ENCODE results near the gene PDS5A.
"Not testable (repeated sequence)": the region's sequence is repeated elsewhere in the genome, so short reads cannot be mapped to it uniquely, and the experiment has no call there.

Gene PDS5A

DNA sequence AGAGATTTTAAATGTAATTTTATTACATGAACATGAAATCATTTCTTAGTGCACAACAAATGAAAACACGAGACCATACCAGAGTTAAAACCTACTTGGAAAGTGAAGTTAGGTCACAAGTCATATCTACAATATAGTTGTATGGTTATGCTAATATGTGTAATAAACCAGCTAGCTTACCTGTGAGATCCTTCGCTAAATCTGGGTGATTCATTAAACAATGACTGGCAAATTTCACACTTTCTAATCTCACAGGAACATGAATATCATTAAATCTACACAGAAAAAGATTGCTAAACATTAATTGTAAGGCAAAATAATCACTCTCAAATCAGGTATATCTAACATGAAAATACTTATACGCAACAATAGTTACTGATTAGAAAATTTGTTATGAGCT is 67.6 kb downstream of the PDS5A start:
- FAIRE-seq (no peak), DNase-seq (ENCODE audit: insufficient read length, low spot score) (no peak)

DNA sequence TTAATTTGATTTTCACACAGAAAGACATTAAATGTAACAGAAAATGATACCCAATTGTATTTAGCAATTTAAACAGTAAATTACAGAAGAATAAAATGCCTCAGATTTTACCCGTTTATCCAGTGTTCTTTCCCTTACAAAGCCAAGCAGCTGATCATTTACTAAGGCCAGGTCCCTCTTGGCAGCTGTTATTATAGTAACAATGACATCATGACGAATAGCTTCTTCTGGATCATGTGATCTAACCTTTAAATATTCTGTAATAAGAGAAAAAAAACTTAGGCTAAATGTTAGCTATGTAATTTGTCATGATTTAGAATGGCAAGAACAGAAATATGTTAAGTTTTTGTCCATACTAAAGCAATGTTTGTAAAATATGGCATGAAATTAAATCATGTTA is 69.4 kb downstream of the PDS5A start:
- DNase-seq (ENCODE audit: insufficient read length, low spot score) = no peak
- no peak for FAIRE-seq

DNA sequence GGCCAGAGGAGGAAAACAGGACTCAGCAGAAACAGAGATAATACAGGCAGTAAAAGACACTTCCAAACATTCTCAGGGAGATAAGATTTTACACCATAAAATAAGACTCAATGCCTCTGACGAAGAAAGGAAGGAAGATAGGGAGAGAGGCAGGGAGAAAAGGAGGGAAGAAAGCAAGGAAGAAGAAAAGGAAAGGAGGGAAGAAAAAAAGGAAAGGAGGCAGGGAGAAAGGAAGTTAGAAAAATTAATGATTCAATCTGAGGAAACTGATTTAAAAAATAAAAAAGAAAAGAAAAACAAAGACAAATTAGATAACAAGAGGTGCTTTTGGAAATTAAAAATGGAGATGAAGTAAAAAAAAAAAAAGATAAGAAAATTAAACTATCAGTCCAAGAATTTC is 72.1 kb downstream of the PDS5A start:
- FAIRE-seq = no peak
- DNase-seq (ENCODE audit: insufficient read length, low spot score) = no peak

DNA sequence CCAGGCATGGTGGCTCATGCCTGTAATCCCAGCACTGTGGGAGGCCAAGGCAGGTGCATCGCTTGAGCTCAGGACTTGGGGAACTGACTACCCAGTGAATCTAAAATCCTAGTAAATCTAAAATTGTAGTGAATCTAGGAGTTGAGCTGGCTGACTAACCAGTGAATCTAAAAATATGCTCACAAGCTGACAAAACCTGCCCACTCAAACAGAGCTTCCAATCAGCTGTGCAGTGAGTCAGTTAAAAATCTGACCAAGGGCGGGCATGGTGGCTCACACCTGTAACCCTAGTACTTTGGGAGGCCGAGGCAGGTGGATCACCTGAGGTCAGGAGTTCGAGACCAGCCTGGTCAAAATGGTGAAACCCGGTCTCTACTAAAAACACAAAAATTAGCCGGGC is 72.7 kb downstream of the PDS5A start:
- FAIRE-seq; DNase-seq (ENCODE audit: insufficient read length, low spot score): not testable (repeated sequence)

DNA sequence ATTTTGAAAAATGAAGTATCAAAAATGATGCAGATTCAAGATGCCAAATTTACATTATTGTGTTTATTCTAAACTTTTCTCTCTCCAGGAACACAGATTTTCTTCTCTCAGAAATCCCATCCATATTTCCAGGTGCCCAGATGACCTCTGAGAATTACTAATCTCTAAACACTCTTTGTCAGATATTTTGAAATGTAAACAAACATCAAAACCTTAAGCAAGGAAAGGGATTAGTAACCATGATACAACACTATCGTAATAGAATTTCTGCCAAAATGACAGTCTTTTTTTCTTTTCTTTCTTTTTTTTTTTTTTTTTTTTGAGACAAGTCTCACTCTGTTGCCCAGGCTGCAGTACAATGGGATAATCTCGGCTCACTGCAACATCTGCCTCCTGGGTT is 76.7 kb downstream of the PDS5A start:
- FAIRE-seq = no peak

DNA sequence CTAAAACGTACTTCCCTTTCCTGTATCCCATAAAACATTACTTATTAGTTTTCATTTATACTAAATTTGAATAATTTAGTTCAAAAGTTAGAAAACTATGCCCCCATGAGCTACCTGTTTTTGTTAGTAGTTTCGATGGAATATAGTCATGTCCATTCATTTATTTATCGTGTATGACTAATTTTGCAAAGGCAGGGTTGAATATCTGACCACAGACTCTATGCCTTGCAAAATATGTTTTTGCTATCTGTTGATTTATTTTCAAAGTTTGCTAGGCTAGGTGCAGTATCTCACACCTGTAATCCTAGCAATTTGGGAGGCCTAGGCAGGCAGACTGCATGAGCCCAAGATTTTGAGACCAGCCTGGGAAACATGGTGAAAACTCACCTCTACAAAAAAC is 78.4 kb downstream of the PDS5A start:
- FAIRE-seq = no peak
- DNase-seq (ENCODE audit: insufficient read length, low spot score) = no peak

More for the DNA sequence above, 76.7 kb downstream of the PDS5A start:
- no peak for DNase-seq (ENCODE audit: insufficient read length, low spot score)

DNA sequence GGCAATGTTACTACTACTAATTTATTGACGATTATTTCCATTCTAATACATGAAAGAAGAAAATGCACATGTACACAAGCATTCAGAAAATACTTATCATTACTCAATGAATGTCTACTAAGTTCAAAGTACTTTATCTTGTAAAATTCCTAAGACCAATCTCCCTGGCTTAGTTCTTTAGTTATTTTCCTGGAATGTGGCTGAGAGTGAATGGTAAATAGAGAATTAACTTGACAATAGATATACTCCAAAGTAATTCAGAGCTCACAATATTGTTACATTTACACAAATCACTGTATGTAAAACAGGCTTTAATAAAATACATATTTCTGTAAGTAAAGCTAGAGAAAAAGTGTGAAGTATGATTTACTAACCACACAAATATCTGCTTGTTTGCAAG is 79.7 kb downstream of the PDS5A start:
- no peak for DNase-seq (ENCODE audit: insufficient read length, low spot score)
- FAIRE-seq = peak; percentile 21

DNA sequence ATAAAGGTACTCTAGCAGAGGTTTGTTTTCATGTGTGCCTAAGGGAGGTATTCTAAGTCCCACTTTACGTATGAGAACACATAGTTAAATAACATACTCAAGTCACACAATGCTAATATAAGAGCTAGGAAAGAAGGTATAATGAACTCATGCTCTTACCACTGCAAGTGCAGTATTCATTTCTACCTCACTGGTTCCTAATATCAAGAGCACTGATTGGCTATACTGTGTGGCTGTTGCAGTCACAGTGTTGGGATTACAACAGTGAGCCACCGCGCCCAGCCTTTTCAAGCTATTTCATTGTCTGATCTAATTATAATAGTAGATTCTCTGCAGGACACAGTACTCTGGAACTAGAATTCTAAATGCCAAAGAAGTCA is 84.0 kb downstream of the PDS5A start:
- FAIRE-seq (no peak), DNase-seq (ENCODE audit: insufficient read length, low spot score) (no peak)

DNA sequence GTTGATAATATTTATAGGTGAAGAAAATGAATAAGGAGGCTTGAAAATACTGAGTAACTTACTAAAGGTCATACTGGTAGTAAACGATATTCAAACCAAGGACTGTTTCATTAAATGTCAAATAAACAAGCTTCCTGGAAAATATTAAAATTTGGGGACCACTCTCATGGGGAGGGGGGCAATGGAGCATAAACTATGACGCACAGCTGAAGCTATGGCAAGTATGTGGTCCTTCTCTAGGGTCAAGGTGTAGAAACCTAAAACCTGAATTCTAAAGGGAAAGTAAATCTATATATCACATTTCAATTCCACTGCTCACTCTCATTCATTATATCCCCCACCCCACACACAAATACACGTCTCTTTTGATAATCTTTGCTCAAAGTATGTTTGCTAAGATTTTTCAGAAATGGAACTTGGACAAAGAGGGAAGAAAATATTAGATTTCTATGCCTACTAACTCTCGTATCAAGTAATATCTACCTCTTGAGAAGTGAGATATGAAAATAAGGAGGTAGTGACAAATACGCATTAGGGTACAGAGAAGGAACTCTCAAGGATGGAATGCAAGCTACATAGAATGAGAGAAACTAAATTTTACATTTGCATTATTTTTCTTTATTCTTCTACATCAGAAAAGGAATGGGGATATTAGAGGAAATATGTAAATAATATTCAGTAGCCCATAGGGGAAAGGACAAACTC is 84.6 kb downstream of the PDS5A start:
- no peak for DNase-seq (ENCODE audit: insufficient read length, low spot score)
- FAIRE-seq = no peak

DNA sequence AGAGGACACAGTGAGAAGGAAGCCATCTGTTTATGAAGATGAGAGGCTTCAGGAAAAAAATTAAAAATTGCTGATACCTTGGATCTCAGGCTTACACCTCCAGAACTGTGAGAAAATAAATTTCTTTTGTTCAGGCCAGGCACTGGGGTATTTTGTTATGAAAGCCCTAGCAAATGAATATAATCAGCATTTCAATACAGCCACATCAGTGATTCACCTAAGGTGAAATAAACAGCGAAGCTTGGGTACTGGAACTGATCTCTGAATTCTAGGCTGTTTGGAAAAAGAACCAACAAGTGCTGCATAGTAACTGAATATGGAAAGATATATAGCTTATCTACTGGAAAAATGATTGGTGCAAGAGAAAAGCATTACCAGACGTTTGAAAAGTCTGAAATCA is 88.5 kb downstream of the PDS5A start:
- FAIRE-seq = no peak

DNA sequence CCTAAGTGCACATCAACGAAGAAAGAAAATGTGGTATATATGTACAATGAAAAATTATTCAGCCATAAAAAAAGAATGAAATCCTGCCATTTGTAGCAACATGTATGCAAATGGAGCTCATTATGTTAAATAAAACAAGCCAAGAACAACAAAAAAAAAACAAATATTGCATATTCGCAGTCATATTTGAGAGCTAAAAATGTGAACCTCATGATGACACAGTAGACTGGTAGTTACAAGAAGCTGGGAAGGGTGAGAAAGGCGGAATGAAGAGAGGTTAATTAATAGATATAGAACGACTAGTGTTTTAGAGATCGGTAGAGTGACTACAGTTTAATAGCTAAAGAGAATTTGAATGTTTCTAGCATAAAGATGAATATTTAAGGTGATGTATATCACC is 89.2 kb downstream of the PDS5A start:
- FAIRE-seq (no peak), DNase-seq (ENCODE audit: insufficient read length, low spot score) (no peak)

More for the DNA sequence above, 88.5 kb downstream of the PDS5A start:
- no peak for DNase-seq (ENCODE audit: insufficient read length, low spot score)

DNA sequence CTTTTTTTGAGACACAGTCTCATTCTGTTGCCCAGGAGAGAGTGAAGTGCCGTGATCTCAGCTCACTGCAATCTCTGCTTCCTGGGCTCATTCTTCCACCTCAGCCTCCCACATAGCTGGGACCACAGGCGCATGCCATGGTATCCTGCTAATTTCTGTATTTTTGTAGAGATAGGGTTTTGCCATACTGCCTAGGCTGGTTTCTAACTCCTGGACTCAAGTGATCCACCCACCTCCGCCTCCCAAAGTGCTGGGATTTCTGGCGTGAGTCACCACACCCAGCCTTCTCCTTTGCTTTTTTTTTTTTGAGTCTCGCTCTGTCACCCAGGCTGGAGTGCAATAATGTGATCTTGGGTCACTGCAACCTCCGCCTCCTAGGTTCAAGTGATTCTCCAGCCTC is 94.1 kb downstream of the PDS5A start:
- FAIRE-seq (no peak), DNase-seq (ENCODE audit: insufficient read length, low spot score) (no peak)

DNA sequence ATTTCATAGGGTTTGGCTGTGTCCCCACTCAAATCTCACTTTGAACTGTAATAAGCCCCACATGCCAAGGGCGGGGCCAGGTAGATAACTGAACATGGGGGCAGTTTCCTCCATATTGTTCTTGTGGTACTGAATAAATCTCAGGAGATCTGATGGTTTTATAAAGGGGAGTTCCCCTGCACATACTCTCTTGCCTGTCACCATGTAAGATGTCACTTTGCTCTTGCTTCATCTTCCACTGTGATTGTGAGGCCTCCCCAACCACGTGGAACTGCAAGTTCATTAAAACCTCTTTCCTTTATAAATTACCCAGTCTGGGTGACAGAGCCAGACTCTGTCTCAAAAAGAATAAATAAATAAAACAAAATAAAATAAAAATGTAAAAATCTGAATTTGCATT is 95.9 kb downstream of the PDS5A start:
- FAIRE-seq = no peak

DNA sequence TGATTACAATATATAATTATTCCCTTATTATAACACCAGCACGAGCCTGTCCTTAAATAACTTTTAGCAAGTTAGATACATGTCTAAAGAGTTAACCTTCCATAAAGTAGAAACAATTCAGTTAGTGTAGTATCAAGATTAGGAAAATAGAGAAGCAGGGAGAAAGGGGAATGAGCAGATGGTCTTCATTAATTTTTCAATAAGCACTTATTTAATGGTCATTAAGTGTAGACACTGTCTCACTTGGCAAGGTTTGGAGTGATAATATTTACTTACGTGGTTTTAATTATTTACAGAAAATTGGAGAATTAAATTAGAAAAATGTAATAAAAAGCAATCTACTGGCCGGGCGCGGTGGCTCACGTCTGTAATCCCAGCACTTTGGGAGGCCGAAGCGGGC is 99.7 kb downstream of the PDS5A start:
- no peak for DNase-seq (ENCODE audit: insufficient read length, low spot score)
- no peak for FAIRE-seq

More for the DNA sequence above, 95.9 kb downstream of the PDS5A start:
- DNase-seq (ENCODE audit: insufficient read length, low spot score) = no peak

DNA sequence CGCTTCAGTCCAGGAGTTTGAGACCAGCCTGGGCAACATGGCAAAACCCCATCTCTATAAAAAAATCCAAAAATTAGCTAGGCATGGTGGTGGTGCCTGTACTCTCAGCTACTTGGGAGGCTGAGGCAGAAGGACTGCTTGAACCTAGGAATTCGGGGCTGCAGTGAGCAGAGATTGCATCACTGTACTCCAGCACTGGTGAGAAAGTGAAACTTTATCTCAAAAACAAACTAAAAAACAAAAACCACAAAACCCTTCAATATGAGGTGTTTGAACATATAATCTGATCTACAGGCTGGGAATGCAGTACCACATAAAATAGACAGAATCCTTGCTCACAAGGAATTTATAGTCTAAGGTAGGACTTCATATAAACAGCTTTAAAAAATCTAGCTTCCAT is 103.9 kb downstream of the PDS5A start:
- DNase-seq (ENCODE audit: insufficient read length, low spot score) (no peak), FAIRE-seq (peak; percentile 85)

DNA sequence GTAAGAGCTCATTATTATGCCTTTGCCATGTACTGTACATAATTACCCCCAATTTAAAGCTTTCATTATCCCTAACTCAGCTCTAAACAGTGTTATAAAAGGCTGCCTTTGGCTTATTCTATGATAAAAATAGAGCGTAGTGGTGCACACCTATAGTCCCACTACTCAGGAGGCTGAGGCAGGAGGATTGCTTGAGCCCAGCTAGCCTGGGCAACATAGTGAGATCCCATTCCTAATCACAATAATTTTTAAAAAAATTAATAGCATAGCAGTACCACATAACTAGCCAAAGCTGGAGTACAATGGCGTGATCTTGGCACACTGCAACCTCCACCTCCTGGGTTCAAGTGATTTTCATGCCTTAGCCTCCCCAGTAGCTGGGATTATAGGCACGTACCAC is 112.4 kb downstream of the PDS5A start:
- no peak for FAIRE-seq
- no peak for DNase-seq (ENCODE audit: insufficient read length, low spot score)

DNA sequence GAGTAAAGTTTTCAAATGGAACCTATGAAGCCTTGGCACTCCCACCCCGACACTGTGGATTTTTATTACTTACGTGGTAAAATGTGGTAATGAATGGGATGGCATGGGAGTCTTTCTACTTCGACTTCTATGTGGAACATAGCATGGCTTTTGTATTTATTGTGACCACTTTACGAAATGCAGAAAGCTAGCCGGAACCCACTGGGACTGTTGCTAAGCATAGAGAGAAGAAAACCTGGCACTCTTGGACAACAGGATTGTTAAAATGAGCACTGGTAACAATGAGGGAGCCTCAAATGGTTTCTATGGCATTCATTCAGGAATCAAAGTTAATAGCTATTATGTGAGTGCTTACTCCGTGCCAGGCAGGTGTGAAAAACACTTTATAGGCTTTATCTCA is 113.3 kb downstream of the PDS5A start:
- FAIRE-seq (peak; percentile 26), DNase-seq (ENCODE audit: insufficient read length, low spot score) (no peak)

DNA sequence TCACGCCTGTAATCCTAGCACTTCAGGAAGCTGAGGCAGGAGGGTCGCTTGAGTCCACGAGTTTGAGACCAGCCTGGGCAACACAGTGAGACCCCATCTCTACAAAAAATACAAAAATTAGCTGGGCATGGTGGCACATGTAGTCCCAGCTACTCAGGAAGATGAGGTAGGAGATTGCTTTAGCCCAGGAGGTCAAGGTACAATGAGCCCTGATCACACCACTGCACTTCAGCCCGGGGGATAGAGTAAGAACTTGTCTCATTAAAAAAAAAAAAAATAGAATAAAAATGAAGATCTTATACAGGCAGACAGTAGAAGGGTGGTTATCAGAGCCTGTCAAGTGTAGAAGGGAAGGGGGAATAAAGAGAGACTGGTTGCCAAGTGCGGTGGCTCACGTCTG is 116.9 kb downstream of the PDS5A start:
- no peak for DNase-seq (ENCODE audit: insufficient read length, low spot score)
- no peak for FAIRE-seq

DNA sequence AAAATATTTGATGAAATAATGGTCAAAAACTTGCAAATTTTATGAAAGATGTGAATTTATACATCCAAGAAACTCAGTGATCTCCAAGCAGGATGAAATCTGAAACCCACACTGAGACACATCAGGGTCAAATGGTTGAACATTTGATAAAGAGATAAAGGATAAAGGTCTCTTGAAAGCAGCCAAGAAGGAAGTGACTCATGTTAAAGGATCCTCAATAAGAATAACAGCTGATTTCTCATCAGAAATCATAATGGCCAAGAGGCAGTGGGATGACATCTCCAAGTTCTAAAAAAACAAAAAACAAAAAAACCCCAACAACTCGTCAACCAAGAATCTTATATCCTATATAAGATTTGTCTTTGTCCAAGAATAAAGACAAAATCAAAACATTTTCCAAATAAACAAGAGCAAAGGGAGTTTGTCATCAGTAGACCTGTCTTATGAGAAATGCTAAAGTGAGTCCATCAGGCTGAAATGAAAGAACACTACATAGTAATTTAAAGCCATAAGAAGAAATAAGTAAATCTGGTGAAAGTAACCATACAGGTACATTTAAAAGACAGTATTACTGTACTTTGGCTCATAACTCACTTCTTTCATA is 121.7 kb downstream of the PDS5A start:
- no peak for FAIRE-seq

DNA sequence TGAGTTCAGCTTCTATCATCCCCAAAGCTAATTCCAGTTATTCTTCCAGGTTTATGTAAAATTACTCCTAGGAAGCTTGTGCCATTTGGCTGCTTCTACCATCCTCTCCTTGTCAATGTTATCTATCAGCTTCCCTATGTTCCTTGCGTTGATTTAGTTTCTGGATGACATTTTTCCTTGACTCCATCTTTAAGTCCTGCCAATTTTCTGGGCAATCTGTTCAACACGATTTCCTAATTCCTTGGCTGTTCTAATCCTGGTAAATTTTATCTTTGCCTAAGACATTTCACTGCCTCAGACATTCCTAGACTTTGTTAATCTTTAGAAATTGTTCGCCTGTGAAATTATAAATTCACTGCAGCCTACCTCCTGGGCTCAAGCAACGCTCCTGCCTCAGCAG is 125.1 kb downstream of the PDS5A start:
- FAIRE-seq = no peak

More for the DNA sequence above, 121.7 kb downstream of the PDS5A start:
- no peak for DNase-seq (ENCODE audit: insufficient read length, low spot score)

DNA sequence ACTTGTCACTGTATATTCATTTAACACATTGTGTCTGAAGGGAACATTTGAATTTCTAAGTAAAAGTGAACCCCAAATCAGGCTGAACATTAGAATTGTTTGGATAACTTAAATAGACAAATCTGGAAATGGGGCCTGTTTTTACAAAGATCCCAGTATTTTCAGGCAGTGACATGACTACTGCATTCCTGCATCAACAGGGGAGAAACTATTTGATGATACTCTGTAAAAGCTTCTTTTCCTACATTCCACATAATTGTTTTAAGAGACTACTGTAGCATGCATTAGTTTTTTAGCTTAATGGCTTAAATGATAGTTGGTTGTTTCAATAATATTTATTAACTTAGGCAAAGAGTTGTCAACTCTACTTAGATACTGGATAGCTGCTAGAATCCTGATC is 127.0 kb downstream of the PDS5A start:
- FAIRE-seq (no peak), DNase-seq (ENCODE audit: insufficient read length, low spot score) (no peak)

More for the DNA sequence above, 125.1 kb downstream of the PDS5A start:
- no peak for DNase-seq (ENCODE audit: insufficient read length, low spot score)

DNA sequence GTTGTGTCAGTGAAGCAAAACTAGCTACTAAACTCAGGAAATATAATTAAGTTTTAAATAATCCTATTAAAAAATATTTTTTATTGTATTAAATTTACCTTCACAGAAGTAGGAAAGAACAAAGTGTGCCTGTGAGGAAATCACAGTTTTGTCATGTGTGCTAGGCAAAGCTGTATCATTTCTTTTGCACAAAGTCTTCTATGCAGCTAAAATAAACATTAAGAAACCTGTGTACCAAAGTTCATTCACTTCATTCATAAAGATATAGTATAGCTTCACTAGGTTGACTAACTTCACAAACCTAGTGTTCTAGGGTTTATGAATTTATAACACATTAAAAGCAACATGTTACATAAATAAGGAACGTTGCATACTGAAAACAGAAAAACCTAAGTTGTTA is 131.0 kb downstream of the PDS5A start:
- no peak for FAIRE-seq

DNA sequence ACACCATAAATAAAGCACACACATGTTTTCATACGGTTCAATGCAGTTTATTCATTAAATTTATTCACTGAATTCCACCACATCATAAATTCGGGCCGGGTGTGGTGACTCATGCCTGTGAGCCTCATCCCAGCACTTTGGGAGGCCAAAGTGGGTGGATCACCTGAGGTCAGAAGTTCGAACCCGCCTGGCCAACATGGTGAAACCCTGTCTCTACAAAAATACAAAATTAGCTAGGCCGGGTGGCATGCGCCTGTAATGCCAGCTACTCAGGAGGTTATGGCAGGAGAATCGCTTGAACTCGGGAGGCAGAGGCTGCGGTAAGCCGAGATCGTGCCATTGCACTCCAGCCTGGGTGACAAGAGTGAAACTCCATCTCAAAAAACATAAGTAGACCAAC is 131.6 kb downstream of the PDS5A start:
- DNase-seq (ENCODE audit: insufficient read length, low spot score) (no peak), FAIRE-seq (no peak)

More for the DNA sequence above, 131.0 kb downstream of the PDS5A start:
- no peak for DNase-seq (ENCODE audit: insufficient read length, low spot score)

Measured in GM19239 (cell line).